GM20431 (cell line): ENCODE results near the gene PRKCD.

Experiments used
- in situ Hi-C: fragments of 300-500 bp; cut with MseI, MboI; formaldehyde crosslinking; loops from one replicate; pipeline ENCODE4 v1.15.0; 2020; ENCODE audit warnings: low sequenced_read_pairs; ENCODE audit not compliant: unreplicated experiment

PRKCD gene

GRCh38 chr3:53153264-53153823 is 7.7 kb upstream of the PRKCD start:
- in situ Hi-C loops = no loop called here

- in situ Hi-C loops = no loop called here
Observed at GRCh38 chr3:53153980-53154379, 7.0 kb upstream of the PRKCD start.

- in situ Hi-C loops = no loop called here
Observed at GRCh38 chr3:53154881-53155285, 6.1 kb upstream of the PRKCD start.

GRCh38 chr3:53155760-53156159 is 5.2 kb upstream of the PRKCD start:
- in situ Hi-C loops = no loop called here

- in situ Hi-C loops = no loop called here
Observed at GRCh38 chr3:53156368-53156834, 4.6 kb upstream of the PRKCD start.

GRCh38 chr3:53157974-53158580 is 2.9 kb upstream of the PRKCD start:
- in situ Hi-C loops = no loop called here

- in situ Hi-C loops = no loop called here
Observed at GRCh38 chr3:53158765-53159155, 2.2 kb upstream of the PRKCD start.

- in situ Hi-C loops = no loop called here
Observed at GRCh38 chr3:53159156-53160060, 1.6 kb upstream of the PRKCD start.

GRCh38 chr3:53160061-53160659 is 849 bp upstream of the PRKCD start:
- in situ Hi-C loops = no loop called here

- in situ Hi-C loops = no loop called here
Observed at GRCh38 chr3:53161450-53161819, 426 bp downstream of the PRKCD start.

GRCh38 chr3:53161820-53162671 is 1.0 kb downstream of the PRKCD start:
- in situ Hi-C loops = no loop called here

- in situ Hi-C loops = no loop called here
Observed at GRCh38 chr3:53162672-53163443, 1.8 kb downstream of the PRKCD start.

- in situ Hi-C loops = no loop called here
Observed at GRCh38 chr3:53163444-53164387, 2.7 kb downstream of the PRKCD start.

GRCh38 chr3:53164911-53165310 is 3.9 kb downstream of the PRKCD start:
- in situ Hi-C loops = no loop called here

GRCh38 chr3:53166206-53166605 is 5.2 kb downstream of the PRKCD start:
- in situ Hi-C loops = no loop called here

GRCh38 chr3:53166781-53167291 is 5.8 kb downstream of the PRKCD start:
- in situ Hi-C loops = no loop called here

GRCh38 chr3:53167418-53168174 is 6.6 kb downstream of the PRKCD start:
- in situ Hi-C loops = no loop called here
